HK-2 (cell line): ENCODE results near the gene POU6F2.

Source experiments
- DNase-seq: peaks from one replicate; pipeline ENCODE4 v3.0.0-alpha.2; 2018; ENCODE audit not compliant: unreplicated experiment

POU6F2 gene

DNA sequence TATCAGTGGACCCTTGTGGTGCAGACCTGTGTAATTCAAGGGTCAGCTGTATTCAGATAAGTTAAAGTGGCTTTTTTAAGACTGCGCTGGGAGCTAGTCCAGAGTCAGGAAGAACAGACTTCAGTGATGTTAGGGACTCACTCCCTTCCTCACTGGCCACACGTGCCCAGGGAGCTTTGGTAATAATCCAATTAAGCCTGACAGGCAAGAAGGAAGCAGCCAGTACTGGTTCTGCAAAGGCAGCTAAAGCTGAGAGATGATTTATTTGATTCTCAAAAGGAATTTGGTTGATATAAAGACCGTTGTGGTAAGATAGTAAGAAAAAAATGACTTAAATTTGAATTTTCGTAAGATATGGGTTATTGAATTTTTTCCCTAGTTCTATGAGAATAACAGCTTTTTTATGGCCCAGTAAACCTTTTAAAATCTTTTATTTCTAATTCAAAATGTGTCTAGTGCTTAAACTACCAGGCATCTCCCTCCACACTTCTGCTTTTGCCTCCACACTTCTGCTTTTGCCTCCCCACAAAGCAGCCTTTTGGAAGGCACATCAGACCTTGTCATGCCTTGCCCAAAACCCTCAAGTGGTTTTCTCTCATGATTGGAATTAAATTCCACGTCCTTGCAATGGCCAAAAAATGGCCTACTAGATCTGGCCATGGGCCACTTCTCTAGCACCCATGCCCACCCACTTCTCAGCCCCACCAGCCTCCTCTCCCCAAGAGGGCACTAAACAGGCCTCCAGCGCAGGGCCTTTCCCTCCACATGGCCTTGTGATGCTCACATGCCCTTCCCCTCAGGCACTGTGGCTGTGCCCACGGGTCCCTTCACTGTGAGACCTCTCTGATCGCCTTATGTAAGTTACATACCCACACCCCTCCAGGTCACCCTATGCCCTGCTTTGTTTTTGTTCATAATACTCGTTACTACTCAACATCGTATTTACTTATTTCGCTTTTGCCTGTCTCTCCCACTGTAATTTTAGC is 92.5 kb downstream of the POU6F2 start:
- DNase-seq = no peak

DNA sequence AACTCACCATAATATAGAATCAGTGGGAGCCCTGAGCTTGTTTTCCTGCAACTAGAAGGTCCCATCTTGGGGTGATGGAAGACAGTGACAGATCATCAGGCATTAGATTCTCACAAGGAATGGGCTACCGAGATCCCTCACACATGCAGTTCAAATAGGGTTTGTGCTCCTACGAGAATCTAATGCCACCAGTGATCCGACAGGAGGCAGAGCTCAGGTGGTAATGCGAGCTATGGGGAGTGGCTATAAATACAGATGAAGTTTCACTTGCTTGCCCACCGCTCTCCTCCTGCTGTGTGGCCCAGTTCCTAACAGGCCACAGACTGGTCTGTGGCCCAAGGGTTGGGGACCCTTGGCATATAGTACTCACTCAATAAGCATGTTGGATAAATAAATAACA is 93.4 kb downstream of the POU6F2 start:
- no peak for DNase-seq

DNA sequence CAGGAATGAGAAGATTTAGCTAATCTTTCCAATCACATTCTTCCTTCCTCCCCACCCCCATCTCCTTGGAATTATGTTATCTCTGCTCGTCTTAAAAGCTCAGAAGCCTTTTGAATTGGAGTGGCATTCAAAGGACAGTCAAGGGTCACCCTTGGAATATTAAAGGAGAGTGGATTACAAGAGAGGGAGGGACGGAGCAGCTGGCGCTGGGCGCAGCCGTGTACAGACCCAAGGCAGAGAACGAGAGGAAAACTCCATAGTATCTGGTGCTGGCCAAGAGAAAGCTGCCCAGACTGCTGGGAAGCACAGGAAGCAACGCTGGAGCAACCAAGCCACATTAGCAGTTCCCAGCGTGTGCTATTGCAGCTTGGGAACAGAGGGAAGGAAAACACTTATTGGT is 95.7 kb downstream of the POU6F2 start:
- DNase-seq = no peak

DNA sequence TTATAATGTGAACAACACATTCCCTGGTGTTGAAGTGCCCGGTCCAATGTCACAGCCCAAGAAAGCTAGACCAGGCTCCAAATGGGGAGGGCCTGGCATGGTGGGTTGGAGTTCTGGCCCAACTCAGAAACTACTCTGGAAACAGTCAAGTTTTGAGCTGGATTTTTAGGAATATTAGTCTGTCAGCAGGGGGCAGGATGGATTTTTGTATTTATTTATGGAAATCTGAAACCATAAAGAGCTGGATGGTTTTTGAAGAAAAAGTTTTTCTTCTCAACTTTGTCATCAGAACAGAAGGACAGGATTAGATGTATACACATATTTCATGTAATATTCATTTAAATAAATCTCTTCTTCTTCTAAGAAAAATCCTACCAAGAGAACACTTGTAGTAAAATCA is 97.5 kb downstream of the POU6F2 start:
- no peak for DNase-seq

DNA sequence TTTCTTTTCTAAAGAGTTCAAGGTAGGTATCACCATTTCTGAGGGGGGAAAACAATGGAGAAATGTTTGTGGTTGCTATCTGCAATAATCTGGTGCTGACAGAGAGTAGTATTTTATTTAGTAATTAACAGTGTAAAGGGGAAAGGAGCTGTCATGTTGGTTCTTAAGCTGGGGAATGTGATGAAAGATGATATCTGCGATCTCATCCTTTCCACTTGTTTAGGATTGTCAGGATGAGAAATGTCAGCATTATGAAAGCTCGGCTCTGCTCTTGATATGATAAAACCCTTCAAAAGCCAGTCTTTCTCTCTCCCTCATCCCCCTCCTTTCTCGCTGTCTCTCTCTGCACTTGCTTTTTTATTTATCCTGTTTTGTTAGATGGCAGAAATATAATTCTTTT is 106.1 kb downstream of the POU6F2 start:
- no peak for DNase-seq

DNA sequence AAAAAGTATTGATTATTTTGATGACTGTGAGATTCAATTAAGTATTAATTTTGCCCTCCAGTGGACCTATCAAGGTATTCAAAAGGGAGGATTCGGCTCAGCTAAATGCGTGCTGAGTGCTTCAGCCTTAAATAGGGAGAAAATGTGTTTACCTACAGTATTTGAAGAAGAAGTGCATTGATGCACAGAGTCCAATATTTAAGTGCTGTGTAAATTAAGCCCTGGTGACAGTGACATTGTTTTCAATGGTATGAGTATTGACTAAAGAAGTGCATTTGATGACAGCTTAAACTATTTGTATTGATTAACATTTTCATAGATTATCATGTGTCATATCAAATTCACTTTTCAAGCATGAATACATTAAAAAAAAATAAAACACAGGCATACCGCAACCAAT is 106.6 kb downstream of the POU6F2 start:
- no peak for DNase-seq

DNA sequence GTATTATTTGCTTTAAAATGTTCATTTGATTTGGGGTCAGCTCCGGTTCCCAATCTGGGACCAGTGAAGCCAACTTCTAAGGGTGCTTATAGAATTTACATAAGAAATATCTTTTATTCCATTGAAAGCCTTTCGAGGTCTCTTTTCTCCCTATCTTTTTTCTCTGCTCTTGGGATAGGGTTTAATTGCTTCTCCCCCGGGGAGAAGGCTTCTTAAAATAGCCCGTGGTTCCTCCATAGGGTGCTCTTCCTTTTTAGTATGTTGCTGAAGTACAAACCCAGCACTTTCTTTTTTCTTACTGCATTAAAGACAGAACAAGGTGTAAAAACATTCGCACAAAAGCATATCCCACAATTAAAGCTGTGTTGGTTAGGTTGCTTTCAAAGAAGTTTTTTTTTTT is 107.5 kb downstream of the POU6F2 start:
- no peak for DNase-seq

DNA sequence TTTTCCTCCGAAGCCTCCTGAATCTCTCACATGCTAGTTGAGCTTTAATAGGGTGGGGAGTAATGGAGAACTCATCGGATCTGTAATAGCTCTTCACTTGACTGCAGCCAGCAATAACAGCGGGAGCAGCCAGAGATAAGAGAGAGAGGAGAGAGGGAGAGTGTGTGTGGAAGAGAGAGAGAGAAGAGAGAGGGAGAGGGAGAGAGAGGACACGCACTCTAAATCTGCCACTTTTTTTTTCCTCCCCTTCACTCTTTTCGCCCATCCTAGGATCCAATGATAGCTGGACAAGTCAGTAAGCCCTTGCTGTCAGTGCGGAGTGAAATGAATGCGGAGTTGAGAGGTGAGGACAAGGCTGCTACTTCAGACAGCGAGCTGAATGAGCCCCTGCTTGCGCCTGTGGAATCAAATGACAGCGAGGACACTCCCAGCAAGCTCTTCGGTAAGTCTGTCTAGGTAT is 107.9 kb downstream of the POU6F2 start:
- DNase-seq = no peak

DNA sequence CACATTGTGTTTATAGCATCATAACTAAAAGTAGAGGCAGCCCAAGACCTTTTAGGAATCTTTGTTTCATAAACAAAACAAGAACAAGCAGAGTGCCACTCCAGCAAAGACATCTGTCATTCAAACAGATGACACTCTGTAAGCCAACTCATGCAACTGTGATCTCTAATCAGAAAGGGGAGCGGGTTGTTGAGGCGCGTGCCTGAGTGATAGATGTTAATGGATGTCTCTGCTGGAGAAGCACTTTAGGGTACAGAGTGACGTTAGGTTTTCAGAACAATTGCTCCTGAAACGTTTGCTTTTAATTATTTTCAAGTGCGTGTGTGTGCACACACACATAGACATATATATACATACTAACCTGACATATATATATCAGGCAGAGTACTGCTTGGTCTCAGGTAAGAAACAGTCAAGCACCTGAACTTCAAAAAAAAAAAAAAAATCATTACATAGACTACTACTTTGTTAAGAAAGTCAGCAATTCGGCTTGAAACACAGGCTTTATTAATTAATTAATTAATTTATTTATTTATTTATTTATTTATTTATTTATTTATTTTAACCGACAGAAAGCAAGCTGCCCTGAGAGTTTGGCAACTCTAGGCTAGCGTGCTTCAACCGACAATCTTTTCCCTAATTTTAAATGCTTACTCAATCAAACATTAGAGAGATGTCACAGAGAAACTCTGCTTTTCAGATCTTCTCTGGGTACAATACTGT is 109.1 kb downstream of the POU6F2 start:
- DNase-seq = no peak

DNA sequence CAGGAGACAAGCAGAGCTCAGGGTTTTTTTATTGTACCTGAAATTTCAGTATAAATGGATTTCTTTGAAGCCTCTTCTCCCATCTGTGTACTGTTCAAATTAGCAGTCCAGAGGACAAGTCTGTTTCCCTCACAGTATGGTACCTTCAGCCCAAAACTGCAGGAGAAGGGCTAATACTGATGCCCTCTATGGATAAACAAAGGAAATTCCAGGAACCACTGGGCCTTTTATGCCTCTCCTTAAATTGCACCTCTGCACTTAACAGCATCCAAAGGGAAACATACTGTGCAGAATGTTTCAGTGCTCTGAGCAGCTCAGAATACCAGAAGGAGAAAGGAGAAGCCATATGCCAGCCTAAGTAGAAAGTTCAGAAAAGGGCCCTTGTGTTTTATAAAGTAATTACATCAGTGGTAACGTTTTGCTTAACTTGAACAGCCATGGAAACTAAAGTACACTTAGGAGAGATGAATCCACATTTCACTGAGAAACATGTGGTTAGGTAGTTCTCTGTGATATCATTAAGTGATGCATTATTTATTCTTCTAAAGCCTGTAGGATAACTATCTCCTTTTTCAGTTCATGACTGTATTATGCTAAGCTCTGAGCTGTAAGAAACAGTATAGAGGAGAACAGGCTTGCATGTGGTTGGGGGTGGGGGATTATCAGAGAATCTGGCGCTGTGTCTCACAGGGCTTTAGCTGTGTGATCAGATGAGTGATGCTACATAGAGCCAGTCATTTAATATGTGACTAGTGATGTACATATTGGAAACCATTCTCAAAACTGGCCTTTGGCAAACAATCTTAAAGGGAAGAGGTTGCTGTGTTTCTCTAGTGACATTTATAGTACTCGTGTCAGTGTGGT is 111.3 kb downstream of the POU6F2 start:
- DNase-seq = no peak

DNA sequence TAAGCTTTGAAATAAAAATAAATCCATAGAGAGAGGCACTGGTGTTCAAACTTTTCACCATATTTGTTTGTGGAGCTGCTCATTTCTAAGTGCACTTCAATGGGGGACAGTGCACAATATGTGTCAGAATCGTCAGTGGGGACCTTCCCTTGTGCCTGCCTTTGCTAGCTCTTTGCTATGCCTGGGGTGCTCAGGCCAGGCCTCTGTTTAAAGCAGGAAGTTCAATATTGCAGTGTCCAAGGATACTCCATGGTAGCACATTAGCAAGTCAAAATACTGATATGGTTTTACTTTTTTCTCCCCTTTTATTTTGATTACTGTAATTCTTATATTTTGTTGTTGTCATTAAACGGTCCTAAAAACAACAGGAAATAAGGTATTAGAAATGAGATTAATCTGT is 113.4 kb downstream of the POU6F2 start:
- no peak for DNase-seq

DNA sequence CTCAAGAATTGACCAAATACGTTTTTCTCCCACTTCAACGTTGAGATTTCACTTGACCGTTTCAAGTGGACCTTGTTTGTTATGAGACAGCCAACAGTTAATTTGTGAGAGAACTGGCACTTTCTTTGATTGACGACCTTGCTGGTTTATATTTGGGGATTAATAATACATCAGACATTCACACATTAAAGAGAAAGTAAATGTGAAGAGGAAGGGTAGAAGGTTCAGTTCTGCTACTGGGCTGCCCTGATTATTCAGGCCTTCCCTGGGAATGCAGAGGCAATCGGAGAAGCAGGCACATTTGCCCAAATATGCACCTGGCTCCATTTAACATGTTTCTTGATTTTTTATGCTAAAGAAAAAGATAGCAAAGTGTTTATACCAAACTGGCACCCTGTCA is 114.1 kb downstream of the POU6F2 start:
- DNase-seq = no peak

DNA sequence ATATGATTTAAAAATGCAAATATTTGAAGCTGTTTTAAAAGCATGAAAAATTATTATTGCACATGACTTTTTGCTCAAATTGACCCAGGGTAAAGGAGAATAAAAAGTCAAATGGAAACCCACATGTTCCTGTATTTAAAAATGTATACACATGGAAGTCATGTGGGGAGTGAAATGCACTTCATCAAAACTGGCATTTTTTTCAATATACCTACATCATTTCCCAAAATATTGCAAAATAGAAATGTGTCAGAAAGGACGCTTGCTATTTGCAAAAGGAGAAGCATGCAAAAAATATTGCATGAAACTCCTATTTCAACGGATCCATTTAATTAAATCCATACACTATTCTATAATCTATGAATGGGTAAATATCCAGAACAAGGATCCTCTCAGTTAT is 117.0 kb downstream of the POU6F2 start:
- DNase-seq = no peak

DNA sequence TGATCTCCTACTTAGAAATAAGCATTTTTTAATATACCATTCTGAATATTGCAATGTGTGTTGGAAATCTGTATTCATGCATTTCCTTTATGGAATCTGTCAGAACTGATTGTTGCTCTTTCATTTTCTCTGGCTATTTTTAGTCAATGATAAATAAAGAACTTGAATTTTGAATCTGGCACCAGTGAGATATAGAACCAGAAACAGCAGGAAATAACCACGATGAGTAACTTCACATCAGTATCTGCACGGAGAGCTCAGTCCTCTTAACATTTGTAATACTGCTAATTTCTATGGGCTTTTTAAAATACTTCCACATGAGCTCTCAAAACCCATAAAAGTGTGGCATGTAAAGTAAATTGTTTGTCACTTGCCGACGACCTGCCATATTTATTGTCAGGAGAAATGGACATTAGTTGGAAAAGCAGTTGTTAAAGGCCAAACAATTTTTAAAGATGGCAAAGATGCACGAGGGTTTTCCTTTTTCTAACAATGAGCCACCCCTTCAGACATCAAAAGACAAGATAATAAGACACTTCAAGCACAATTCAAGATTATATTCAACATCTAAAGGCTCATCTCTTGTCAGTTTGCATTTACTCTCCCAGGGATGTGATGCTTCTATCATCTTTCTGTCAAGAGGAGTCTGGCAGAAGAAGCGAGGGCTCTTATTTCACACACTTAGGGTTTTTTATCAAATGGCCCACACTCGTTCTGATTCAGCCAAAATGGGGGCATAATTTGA is 118.3 kb downstream of the POU6F2 start:
- DNase-seq = no peak

DNA sequence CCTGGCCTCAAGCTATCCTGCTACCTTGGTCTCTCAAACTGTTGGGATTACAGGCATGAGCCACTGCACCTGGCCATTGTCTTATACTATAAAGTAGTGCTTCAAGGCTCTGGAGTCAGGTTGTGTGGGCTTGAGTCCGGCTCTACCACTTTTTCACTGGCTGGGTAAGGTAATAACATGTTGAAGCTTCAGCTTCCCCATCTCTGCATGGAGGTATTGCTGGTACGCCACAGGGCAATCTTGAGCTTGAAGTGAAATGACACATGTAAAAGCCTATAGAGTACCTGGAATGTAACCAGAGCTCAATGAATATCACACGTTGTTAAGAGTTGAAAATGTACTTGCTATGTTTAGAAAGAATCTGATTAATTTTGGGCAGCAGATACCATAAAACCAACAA is 120.8 kb downstream of the POU6F2 start:
- DNase-seq = no peak

DNA sequence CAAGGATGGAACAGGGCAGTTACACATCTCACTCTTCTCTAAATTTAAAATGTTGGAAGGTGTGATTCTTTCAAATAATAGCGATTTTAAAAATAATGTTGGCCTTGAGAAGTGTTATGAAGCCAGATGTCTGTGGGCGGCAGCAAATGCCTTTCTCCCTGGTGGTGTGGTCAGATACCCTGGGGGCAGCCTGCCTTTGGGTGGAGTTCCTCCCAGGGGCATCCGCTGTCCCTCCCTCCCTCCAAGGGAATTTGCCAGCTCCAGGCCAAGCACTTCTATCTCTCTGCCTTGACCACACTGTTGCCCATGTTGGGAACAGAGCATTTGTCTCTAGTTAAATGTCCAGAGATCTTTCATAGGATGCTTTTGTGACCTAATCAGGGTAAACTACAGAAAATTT is 121.4 kb downstream of the POU6F2 start:
- DNase-seq = no peak

DNA sequence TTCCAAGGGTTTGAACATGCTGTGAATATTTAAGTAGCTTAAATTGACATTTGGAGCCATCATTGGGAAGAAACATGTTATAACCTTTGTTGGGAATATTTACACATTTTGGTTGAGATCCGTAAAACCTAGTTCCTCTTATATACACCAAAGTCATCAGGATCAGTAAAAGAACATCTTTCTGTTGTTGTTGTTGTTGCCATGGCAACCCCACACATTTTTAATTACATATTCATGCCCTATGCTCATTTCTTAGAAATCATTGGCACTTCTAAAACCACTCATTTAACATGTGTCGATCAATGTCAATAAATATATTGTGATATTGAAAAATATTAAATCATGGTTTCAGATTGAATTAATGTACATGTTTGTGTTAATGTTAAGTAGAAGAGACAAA is 122.6 kb downstream of the POU6F2 start:
- no peak for DNase-seq

DNA sequence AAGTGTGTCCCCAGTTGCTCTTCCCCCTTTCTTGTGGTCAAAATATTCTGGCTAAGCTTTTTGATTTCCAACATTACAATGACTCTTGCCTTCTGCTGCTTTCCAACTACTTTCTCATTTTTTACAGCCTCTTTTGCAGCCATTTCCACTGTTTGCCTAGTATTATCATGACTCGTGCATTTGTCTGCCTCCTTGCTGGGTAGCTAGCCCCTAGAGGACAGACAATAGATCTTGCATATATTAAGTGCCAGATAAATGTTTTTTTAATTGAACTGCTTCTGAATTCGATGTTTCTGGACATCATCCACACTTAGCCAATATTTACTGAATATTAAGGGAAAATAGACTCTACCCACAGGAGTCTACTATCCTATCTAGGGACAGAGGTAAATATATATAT is 124.5 kb downstream of the POU6F2 start:
- DNase-seq = no peak

DNA sequence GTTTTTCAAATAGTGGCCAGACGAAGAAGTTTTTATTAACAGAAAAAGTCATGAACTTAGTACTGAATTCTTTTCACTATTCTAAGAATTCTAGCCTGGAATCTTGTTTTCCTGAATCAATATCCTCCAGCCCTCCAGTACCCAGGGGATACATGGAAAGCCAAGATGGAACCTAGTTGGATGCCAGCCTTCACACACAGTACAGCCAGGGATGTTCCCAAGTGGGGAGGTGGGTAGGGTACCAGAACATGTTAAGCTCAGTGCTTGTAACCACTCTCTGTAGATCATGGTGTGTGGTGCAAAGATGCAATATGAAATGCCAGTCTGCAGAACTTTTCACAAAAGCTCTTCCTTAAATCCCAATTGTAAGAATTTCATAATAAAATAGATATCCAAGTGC is 128.0 kb downstream of the POU6F2 start:
- DNase-seq = no peak

DNA sequence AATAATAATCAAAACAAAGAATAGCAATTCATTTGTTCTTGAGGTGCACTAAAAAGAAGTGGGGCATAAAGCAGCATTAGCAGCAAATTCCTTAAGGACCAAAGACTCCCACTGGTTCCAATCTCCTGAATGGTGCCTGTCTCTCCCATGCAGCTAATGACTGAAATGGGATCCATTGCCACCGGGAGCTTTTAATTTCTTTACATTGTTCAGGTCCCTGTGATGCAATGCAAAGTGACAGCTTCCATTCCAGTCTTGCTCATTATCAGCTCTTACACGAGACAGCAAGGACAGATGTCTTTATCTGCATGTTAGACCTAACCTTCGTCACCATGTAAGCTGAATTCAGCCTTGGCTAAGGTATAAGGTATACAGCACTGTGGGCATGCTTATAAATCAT is 148.1 kb downstream of the POU6F2 start:
- DNase-seq = no peak

DNA sequence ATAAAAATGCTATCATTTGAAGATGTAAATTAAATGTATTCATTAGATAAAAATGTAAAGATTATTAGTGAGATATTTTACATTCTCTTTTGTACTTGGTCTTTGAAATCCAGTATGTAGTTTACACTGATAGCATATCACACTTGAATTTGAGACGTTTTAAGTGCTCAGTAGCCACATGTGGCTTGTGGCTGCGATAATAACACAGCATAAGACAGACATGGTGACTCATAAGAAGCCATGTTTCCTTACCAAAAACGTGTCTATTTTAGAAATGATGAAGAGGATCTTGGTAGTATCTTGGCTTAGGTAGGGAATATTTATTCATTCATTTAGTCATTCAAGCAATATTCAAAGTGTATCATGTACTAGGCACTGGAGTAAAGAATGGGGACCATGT is 149.3 kb downstream of the POU6F2 start:
- DNase-seq = no peak
